PC-3 (cell line): ENCODE measurements around the gene PIGB. TPM values are rescaled to one million over a fixed set of nuclear protein-coding genes. Genes with fewer than 3 reads are reported as not detected.
A peak's percentile ranks its signal among the peaks of the same experiment; 100 is the strongest.

Experiments
- ATAC-seq: fragments of 200-7000 bp; cut with Tn5 transposase; 2 replicates; pipeline ENCODE4 v1.9.1; 2020; ENCODE audit warnings: mild to moderate bottlenecking, moderate library complexity
- BruUV-seq: library from RNA; stranded (reverse); fragments of 400-500 nt; replicated peaks from 2 replicates; lab custom pipeline; 2021; lab: Mats Ljungman, UMichigan
- CTCF ChIA-PET: fragments of 300-600 bp; sonication (Branson Sonifier 250); formaldehyde crosslinking; loops from one replicate; lab custom pipeline; 2022; ENCODE audit warnings: antibody characterized with exemption; lab: Charles Lee
- POLR2A ChIA-PET: fragments of 300-600 bp; sonication (Branson Sonifier 250); formaldehyde crosslinking; loops from one replicate; lab custom pipeline; 2022; ENCODE audit warnings: antibody characterized with exemption; ENCODE audit not compliant: unreplicated experiment; lab: Charles Lee
- DNase-seq: peaks from one replicate; pipeline ENCODE4 v3.0.0-alpha.2; 2015
- H2AFZ ChIP-seq: fragments of 300-600 bp; sonication (generic); 2 replicates; pipeline ENCODE4 v1.6.0; 2016; ENCODE audit warnings: antibody characterized with exemption, low read length
- H3F3A ChIP-seq: fragments of 300-600 bp; sonication (generic); one replicate; pipeline ENCODE4 v1.6.0; 2017; ENCODE audit warnings: antibody characterized with exemption, low read length, control low read depth, mild to moderate bottlenecking; ENCODE audit not compliant: unreplicated experiment
- H3K27ac ChIP-seq: fragments of 300-600 bp; sonication (generic); 2 replicates; pipeline ENCODE4 v1.5.1; 2016; ENCODE audit warnings: mild to moderate bottlenecking, low read length
- H3K27me3 ChIP-seq: fragments of 300-600 bp; sonication (generic); 2 replicates; pipeline ENCODE4 v1.6.1; 2016; ENCODE audit warnings: low read length, mixed read lengths
- H3K36me3 ChIP-seq: fragments of 300-600 bp; sonication (generic); 2 replicates; pipeline ENCODE4 v1.6.1; 2016; ENCODE audit warnings: low read depth, mixed run types, low read length, mixed read lengths
- H3K4me1 ChIP-seq: fragments of 300-600 bp; sonication (generic); 2 replicates; pipeline ENCODE4 v1.5.1; 2016; ENCODE audit warnings: low read length; ENCODE audit not compliant: insufficient read depth
- H3K4me2 ChIP-seq: fragments of 300-600 bp; sonication (generic); 2 replicates; pipeline ENCODE4 v1.6.0; 2016; ENCODE audit warnings: low read length
- H3K4me3 ChIP-seq: fragments of 300-600 bp; sonication (generic); 2 replicates; pipeline ENCODE4 v1.5.1; 2016; ENCODE audit warnings: mild to moderate bottlenecking, low read length, mixed read lengths
- H3K79me2 ChIP-seq: fragments of 300-600 bp; sonication (generic); 2 replicates; pipeline ENCODE4 v1.6.1; 2017; ENCODE audit warnings: low read length, mixed read lengths
- H3K9ac ChIP-seq: fragments of 300-600 bp; sonication (generic); 2 replicates; pipeline ENCODE4 v1.6.0; 2016; ENCODE audit warnings: mild to moderate bottlenecking, low read length
- H3K9me2 ChIP-seq: fragments of 300-600 bp; sonication (generic); replicated peaks from 2 replicates; pipeline ENCODE4 v1.6.1; 2016; ENCODE audit warnings: mixed run types, low read length, mixed read lengths
- H3K9me3 ChIP-seq: fragments of 300-600 bp; sonication (generic); 2 replicates; pipeline ENCODE4 v1.6.1; 2016; ENCODE audit warnings: low read length, mixed read lengths
- H4K20me1 ChIP-seq: fragments of 300-600 bp; sonication (generic); 2 replicates; pipeline ENCODE4 v1.6.1; 2016; ENCODE audit warnings: low read length, mixed read lengths
- EZH2 ChIP-seq: fragments of 300-600 bp; sonication (generic); IDR thresholded peaks from one replicate; pipeline ENCODE4 v1.6.1; 2017; ENCODE audit warnings: antibody characterized with exemption, mild to moderate bottlenecking, low read length; ENCODE audit not compliant: unreplicated experiment
- EZH2phosphoT487 ChIP-seq: fragments of 300-600 bp; sonication (generic); IDR thresholded peaks from 2 replicates; pipeline ENCODE4 v1.6.1; 2018; ENCODE audit warnings: mild to moderate bottlenecking, antibody characterized with exemption, low read length, borderline replicate concordance
- intact Hi-C: fragments of 100-400 bp; cut with micrococcal nuclease; formaldehyde crosslinking; loops from 2 replicates; pipeline ENCODE4 v1.9.0; 2023
- total RNA-seq: library from RNA; depleted of rRNA; stranded (reverse); fragments of >200 nt; gene quantifications from 2 replicates; pipeline ENCODE4 v1.2.3, GENCODE V29; 2014
- TF ChIP-seq, protein P1 (sequence below): fragments of 300-600 bp; sonication (generic); conservative IDR thresholded peaks from 2 replicates; pipeline ENCODE4 v1.5.1; 2017; ENCODE audit warnings: antibody characterized with exemption, low read depth, mild to moderate bottlenecking, low read length

PIGB gene
- total RNA-seq, 1 experiment from 2014 or later = 15.3 TPM

GRCh38 chr15:55334371-55334770 lies 15.3 kb downstream of the PIGB start:
- Histone ChIP-seq H3K9me3 (no peaks in the 10 kb centered on the region), H3K27me3 (no peaks in the 10 kb centered on the region), H3K4me2 (peak overlapping the region; percentile 27), H3K4me3 (no peak overlapping the region), H4K20me1 (no peaks in the 10 kb centered on the region), H3K9ac (peak overlapping the region; percentile 65), H3K4me1 (peaks cover 20% of the 10 kb centered on the region), H3F3A (no peaks in the 10 kb centered on the region), H3K9me2 (no peaks in the 10 kb centered on the region), H3K27ac (peak overlapping the region; percentile 95), H3K79me2 (no peaks in the 10 kb centered on the region), H2AFZ (no peak overlapping the region), H3K36me3 (0 out of 2 replicates have a peak, but pooled peaks cover 2% of the 10 kb centered on the region)
- POLR2A ChIA-PET = no interaction called here
- BruUV-seq = no TSS peak
- ATAC-seq = peak; percentile 96
- intact Hi-C loops = no loop called here
- TF ChIP-seq EZH2 (no peak), EZH2phosphoT487 (no peak)
- TF ChIP-seq, protein P1, sequence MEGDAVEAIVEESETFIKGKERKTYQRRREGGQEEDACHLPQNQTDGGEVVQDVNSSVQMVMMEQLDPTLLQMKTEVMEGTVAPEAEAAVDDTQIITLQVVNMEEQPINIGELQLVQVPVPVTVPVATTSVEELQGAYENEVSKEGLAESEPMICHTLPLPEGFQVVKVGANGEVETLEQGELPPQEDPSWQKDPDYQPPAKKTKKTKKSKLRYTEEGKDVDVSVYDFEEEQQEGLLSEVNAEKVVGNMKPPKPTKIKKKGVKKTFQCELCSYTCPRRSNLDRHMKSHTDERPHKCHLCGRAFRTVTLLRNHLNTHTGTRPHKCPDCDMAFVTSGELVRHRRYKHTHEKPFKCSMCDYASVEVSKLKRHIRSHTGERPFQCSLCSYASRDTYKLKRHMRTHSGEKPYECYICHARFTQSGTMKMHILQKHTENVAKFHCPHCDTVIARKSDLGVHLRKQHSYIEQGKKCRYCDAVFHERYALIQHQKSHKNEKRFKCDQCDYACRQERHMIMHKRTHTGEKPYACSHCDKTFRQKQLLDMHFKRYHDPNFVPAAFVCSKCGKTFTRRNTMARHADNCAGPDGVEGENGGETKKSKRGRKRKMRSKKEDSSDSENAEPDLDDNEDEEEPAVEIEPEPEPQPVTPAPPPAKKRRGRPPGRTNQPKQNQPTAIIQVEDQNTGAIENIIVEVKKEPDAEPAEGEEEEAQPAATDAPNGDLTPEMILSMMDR = no peak
- peak; percentile 77 for DNase-seq
- CTCF ChIA-PET = no interaction called here

- H3K4me2 ChIP-seq = peak overlapping the region; percentile 27
- ChIA-PET CTCF (no interaction called here), POLR2A (no interaction called here)
- no peaks in the 10 kb centered on the region for H3K27me3 ChIP-seq
- no peak overlapping the region for H3K4me3 ChIP-seq
- ATAC-seq = peak; percentile 73
- TF ChIP-seq, protein P1 = no peak
- no peak for TF ChIP-seq EZH2
- H3K9ac ChIP-seq = peak overlapping the region; percentile 65
- no peaks in the 10 kb centered on the region for H3K9me2 ChIP-seq
- DNase-seq = peak; percentile 85
- no peaks in the 10 kb centered on the region for H3K79me2 ChIP-seq
- no TSS peak for BruUV-seq
- H3K27ac ChIP-seq = peak overlapping the region; percentile 95
- no peaks in the 10 kb centered on the region for H3F3A ChIP-seq
- no peak overlapping the region for H2AFZ ChIP-seq
- intact Hi-C loops = no loop called here
- H3K4me1 ChIP-seq = peaks cover 20% of the 10 kb centered on the region
- H3K36me3 ChIP-seq = 0 out of 2 replicates have a peak, but pooled peaks cover 6% of the 10 kb centered on the region
- no peaks in the 10 kb centered on the region for H4K20me1 ChIP-seq
- no peaks in the 10 kb centered on the region for H3K9me3 ChIP-seq
These were observed 16.0 kb downstream of the PIGB start for GRCh38 chr15:55334997-55335396.

DNA sequence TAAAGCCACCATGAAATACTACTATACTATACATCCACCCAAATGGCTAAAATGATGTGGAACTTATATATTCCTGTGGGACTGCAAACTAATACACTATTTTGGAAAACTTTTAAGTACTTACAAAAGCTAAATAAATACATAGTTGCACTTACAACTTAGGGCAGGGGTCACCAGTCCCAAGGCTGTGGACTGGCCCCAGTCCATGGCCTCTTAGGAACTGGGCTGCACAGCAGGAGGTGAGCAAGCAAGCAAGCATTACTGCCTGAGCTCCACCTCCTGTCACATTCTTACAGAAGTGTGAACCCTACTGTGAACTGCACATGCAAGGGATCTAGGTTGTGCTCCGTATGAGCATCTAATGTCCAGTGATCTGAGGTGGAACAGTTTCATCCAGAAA lies 18.1 kb downstream of the PIGB start:
- ChIA-PET POLR2A (no interaction called here), CTCF (no interaction called here)
- no TSS peak for BruUV-seq
- H3K36me3 ChIP-seq = peaks cover 6% of the 10 kb centered on the region; the same call in 1 of the 2 replicates
- H3F3A ChIP-seq = no peaks in the 10 kb centered on the region
- no peak for TF ChIP-seq EZH2
- no peak for TF ChIP-seq EZH2phosphoT487
- TF ChIP-seq, protein P1 = no peak
- H3K4me2 ChIP-seq = no peak overlapping the region
- ATAC-seq (no peak), DNase-seq (no peak)
- H3K4me1 ChIP-seq = peaks cover 20% of the 10 kb centered on the region
- H2AFZ ChIP-seq = no peak overlapping the region
- no peaks in the 10 kb centered on the region for H3K79me2 ChIP-seq
- no peaks in the 10 kb centered on the region for H3K9me2 ChIP-seq
- no peak overlapping the region for H3K27ac ChIP-seq
- H3K4me3 ChIP-seq = no peak overlapping the region
- no peak overlapping the region for H3K9ac ChIP-seq
- no peaks in the 10 kb centered on the region for H3K27me3 ChIP-seq
- intact Hi-C loops = no loop called here
- H4K20me1 ChIP-seq = no peaks in the 10 kb centered on the region
- no peaks in the 10 kb centered on the region for H3K9me3 ChIP-seq
